Stimulated activated CD8-positive, alpha-beta memory T cell treated with anti-CD3 and anti-CD28 coated beads, Interleukin-2, amount 100 ng/mL, for 48 hours (primary cell): ENCODE data around the gene TAF3.
"Not testable (repeated sequence)": the region's sequence is repeated elsewhere in the genome, so short reads cannot be mapped to it uniquely, and the experiment has no call there.

ENCODE experiments used
- DNase-seq, 2 donors: peaks; one replicate each; pipeline ENCODE4 v3.0.0-alpha.2; 2020; ENCODE audit warnings: low read depth in 2 of 2

Gene TAF3

DNA sequence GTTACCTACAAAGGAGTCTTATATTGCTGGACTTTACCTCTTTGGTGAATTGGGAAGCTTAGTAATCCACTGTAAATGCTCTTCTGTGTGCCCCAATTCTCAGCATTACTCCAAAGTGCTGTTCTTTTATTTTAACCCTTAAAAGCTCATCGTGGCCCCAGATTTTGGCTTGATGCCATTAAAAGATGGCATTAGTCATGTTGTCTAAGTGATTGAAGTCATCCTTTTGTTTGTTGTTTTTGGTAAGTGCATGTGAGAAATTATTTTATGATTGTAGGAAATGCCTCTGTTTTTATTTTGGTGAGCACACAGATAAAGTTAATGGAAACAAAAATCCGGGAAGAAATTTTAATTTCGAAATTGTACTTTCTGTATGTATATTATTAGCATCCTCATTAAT, 153.6 kb downstream of the TAF3 start:
- DNase-seq: no peak

DNA sequence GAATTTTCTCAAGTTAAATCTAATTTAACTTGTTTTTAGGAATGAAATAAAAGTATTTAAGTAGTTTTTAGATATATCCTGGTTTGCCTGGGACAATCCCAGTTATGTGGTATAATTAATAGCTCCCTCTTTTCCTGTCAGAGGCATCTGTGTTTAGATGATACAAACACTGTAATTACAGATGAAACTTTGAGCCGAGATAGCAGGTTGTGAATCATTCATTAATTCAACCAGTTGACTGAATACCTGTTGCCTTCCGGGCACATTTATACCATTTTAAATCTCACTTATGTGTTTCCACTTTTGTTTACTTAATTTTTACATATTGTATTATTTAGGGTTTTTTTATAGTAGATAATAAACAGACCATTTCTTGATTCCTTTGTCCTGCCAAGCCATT, 154.1 kb downstream of the TAF3 start:
- DNase-seq: no peak

- DNase-seq: no peak
These were observed 161.9 kb downstream of the TAF3 start for GRCh38 chr10:7980196-7980595.

GRCh38 chr10:7982727-7983126, 164.4 kb downstream of the TAF3 start:
- DNase-seq: no peak

DNA sequence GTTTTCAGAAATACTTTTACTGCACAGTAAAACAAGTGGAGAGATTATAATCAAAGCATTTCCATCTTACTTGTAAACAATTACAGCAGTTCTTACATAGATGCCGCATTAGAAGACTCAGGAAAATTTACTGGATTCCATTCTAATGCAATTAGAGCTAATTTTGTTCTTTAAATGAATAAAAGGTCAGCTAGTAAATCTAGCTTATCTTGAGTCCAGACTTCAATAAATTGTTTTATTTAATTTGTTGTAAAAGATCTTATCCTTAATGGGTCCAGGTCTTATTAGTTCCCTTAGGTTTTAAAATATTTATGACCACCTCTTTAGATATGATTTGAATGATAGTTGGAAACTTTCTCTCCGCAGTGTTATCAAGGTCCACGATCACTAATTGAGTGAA, 166.0 kb downstream of the TAF3 start:
- no peak for DNase-seq

DNA sequence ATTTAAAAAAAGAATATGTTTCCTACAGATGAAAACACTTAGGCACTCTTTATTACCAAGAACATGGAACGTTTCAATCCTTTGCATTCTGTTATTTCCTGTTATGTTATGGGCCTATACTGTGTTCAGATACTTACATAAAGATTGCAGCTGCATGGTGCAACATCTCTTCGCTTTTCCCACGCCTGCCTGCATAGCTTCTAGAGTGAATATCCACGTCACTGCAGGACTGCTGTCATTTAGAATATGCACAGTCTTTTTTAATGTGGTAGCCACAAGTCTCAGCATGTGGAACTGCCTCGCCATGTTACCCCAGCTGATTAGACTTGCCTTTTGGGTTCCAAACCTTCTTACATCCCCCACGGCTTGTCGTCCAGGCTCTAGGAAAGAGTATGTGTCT, 166.6 kb downstream of the TAF3 start:
- DNase-seq: no peak

DNA sequence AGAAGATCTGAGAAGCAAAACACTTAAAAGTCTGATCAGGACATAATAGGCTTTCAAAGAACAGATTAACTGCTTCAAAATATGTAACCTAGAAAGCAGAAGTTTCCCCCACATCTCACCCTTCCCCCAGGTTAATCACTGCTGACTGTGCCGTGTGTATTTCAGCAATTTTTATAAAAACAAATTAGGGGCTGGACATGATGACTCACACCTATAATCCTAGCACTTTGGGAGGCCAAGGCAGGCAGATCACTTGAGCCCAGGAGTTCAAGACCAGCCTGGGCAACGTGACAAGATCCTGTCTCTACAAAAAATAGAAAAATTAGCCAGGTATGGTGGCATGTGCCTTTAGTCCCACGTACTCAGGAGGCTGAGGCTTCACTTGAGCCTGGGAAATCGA, 168.5 kb downstream of the TAF3 start:
- DNase-seq: no peak

GRCh38 chr10:7988989-7989388, 170.7 kb downstream of the TAF3 start:
- no peak for DNase-seq

DNA sequence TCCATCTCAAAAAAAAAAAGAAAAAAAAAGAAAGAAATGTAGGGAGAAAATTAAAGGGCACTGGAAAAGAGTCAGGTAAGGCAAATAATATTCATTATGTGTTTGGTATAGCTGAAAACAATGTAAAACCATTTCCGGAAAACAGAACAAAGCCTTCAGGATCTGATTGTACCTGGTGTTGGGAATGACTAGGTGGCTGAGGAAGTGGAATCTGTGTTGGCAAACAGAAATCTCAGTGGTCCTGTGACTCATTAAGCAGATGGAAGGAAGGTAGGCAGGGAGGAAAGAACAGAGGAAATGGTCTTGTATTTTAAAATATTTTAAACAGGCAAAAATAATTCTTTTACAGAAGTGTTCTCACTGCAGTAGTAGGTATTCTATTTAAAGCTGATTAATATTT, 180.5 kb downstream of the TAF3 start:
- DNase-seq: no peak

GRCh38 chr10:8004469-8005000, 186.2 kb downstream of the TAF3 start:
- DNase-seq: no peak

- DNase-seq: no peak
These were observed 188.1 kb downstream of the TAF3 start for GRCh38 chr10:8006274-8006999.

DNA sequence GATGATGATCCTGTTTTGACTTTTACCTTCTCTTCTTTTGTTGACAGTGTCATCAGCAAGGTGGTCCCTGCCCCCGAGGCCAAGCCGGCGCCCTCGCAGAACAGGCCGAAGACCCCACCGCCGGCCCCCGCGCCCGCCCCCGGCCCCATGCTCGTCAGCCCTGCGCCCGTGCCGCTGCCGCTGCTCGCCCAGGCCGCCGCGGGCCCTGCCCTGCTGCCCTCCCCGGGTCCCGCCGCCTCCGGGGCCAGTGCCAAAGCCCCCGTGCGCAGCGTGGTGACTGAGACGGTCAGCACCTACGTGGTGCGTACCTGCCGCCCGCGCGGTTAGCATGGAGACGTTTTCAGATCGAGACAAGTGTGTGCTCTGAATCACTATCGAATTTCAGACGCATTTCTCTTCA, 190.7 kb downstream of the TAF3 start:
- DNase-seq: no peak

DNA sequence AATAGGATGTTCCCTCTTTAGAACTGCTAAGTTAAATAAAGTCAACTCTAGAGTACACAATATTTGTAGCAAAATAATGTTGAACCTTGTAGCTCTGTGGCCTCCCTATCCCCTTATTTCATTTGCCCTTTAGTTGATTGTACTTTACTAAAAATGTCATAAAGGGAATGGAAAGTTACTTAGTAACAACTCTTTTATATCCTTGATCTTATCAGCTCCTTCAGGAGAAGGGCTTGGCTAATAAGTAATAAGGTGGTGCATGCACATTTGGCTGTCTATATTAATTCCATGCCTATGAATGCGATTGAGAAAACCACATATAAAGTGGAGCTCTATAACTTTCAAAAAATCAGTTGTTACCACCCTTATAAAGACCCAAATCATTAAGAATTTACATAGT, 194.7 kb downstream of the TAF3 start:
- no peak for DNase-seq

DNA sequence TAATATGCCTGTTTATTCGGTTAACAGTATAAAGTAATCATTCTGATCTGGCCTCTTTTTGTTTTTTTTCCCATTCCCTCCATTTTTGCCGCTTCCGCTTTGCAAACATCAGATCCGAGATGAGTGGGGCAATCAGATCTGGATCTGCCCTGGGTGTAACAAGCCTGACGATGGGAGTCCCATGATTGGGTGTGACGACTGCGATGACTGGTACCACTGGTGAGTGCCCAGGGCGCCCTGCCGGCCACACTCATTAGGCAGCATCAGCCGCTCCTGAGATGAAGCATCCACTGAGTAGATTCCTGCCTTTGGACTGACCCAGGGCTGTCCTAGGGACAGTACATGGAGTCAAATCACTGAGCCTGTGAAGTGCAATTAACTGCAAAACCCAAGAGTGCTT, 195.3 kb downstream of the TAF3 start:
- DNase-seq: no peak

- no peak for DNase-seq
These were observed 196.3 kb downstream of the TAF3 start for GRCh38 chr10:8014649-8015048.

GRCh38 chr10:8017277-8017676, 199.0 kb downstream of the TAF3 start:
- DNase-seq: no peak

DNA sequence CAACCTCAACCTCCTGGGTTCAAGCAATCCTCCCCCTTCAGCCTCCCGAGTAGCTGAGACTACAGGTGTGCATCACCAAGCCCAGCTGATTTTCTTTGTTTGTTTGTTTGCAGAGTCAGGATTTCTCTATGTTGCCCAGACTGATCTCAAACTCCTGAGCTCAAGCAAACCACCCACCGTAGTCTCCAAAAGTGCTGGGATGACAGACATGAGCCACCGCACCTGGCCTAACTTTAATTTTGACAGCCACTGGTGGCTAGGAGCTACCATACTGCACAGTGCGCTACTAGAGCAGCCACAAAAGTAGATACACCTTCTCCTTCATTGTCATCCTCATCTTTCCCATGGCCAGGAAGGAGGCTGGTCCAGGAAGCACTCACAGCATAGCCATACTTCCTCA, 205.0 kb downstream of the TAF3 start:
- DNase-seq: no peak

DNA sequence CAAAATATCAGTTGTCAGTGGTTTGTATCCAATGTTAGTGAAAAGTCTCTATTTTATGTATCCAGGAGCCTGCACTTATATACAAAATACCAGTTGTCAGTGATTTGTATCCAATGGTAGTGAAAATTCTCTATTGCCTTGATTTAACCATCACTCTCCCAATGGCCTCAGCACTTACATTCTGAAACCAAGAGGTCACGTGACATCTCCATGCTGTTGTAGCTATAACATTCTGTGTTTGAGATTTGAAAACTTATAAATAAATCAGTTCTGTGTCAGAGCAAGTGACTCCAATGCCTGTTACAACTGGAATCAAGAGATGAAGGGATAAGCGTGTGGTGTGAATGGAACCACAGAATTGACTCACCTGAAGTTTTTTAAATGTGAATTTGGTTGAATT, 205.5 kb downstream of the TAF3 start:
- no peak for DNase-seq

DNA sequence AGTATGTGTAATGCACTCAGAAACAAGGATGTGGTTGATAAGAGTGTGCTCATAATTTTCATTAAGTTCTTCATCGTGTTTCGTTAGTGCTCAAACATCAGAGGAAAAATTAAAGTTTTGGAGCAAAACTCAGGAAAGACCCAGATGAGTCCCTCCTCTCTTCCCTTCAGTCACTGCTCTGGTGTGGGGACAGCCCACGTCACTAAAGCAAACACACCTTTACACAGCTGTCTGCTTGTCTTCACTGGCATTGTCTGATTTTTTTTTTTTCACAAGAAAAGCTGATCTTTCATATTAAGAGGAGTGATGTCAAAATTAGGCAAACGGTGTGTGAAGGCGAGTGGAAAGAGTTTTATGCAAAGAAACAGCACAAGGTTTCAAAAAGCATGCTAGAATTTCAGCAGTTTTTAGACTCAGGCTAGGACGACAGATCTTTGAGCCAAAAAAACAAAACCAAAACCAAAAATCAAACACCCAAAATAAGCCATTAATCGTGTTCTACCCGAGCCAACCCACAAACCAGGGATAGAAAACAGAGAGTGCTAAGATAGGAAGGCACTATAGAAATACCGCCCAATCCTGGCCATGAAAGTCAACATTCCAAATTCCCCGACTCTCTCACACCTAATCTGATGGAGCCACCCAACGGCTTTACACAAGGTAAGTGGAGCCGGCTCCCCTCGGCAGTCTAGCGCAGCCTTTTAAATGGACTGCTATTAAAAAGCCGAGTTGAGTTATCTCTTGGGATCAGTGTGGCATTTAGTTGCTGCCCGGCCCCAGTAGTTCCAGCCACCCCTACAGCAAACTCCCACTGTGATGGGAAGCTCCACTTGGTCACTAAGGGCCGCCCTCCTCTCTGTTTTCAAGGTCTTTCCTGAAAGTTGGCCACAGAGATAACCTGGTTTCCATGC, 208.3 kb downstream of the TAF3 start:
- no peak for DNase-seq

DNA sequence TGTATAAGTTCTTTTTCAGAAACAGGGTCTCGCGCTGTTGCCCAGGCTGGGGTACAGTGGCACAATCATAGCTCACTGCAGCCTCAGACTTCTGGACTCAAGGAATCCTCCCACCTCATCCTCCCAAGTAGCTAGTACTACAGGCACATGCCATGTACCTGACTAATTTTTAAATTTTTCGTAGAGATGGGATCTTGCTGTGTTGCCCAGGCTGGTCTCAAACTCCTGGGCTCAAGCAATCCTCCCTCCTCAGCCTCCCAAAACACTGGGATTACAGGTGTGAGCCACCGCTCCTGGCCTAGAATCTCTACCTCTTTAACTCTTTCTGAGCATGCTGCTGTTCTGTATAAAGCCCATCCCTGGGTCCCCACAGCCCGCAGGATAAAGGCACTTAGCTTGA, 212.9 kb downstream of the TAF3 start:
- not testable (repeated sequence) for DNase-seq

- no peak for DNase-seq
These were observed 214.3 kb downstream of the TAF3 start for GRCh38 chr10:8032558-8032957.

DNA sequence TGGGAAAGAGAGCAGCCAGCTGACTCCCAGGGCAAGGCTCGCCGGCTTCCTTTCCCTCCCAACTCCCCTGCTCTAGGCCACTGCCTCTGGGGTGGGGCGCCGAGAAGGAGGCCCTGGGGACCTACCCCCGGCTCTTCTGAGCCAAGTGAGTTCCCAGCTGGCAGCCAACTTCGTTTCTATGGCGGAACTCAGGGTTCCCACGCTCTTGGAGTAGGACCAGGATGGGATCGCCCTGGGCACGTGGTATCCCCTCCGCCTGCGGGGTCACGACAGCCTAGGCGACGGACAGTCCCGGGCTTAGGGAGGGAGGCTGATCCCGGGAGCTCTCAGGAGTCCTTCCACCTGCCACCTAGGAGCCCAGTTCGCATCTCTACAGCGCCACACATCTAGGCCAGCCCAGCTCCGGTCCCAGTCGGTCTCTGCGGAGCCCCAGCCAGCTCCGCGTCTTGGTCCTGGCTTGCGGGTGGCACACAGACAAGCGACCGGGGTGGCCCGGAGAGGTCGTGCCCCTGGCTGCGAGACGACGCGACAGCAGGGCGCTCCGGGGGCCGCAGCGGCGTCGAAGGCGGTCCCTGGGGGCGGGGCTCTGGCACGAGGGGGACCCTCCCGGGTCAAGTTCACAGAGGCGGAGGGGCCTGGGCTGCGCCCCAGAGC, 215.6 kb downstream of the TAF3 start:
- no peak for DNase-seq
